GM04504 (cell line): Measurements from ENCODE around the gene PEX10.
A peak's percentile ranks its signal among the peaks of the same experiment; 100 is the strongest.

ENCODE experiments used
- DNase-seq: peaks from one replicate; pipeline ENCODE4 v3.0.0-alpha.2; 2012; ENCODE audit warnings: low read depth

PEX10 gene

DNA sequence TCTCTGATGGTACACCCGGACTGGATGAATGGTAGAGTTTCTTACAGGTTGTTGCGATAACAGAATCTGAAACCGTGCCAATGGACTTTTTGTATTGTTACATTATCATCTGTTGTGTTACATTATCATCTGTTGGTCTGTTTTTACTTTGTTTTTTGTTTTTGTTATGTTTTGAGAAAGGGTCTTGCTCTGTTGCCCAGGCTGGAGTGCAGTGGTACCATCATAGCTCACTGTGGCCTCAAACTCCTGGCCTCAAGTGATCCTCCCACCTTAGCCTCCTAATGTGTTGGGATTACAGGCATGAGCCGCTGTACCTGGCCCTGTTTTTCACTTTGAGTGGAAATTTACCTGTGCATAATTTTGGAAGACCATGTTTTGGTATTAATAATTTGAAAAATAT, 10.2 kb upstream of the PEX10 start:
- no peak for DNase-seq

DNA sequence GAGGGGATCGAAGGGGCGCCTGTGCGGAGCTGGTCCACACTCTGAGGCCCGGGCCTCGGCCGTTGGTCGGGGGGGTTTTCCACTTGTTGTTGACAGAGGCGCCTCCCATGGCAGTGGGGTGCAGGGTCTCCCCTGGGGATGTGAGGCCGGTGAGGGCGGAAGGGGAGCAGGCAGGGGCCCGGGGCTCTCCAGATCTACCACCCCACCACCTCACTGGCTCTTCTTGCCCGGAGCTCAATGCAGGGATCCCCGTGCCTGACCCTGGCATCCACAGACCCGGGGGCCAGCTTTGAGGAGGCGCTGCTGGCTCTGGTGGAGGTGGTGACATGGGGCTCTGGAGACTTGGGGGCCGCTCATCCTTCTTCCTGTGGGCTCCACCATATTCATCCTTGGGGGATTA, 7.1 kb upstream of the PEX10 start:
- DNase-seq: no peak

DNA sequence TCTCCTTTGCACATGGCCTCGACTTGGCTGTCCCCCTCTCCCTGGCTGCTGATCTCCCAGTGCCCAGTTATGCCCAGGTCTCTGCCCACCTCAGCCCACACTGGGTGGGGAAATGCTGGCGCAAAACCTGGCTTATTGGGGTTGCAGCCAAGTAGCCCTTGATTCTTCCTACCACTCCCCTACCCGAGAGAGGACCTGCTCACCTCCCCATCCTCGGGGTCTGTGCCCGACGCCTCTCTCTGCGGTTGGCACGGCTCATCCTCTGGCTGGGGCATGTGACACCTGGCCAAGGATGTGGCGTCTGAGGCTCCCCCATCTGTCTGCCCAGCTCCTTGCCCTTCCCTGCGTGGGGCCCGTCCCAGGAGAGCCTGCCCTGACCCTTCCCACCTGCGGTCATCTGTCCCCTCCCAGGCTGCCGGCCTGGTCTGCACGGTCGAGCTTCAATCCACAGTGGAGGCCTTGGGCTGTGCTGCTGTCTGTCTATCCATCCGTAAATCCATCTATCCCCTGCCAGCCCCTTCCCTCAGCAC, 6.5 kb upstream of the PEX10 start:
- DNase-seq: no peak

DNA sequence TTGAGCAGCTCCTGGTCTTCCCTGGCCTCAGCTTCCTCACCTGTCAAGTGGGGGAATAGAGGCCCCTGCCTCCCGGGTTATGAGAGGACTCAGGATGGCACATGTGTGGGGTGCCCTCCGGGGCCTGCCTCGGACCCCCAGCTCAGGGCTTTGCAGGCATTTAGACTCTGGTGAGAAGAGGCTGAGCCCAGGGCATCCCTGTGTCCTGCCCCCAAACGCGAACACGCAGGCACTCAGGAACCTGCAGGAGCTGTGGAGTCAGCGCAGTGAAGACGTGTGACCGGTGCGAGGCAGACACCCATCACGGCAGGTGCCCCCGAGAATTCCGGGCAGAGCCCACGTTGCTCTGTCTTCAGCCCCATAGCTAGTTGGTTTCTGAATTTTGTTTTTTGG, 5.5 kb upstream of the PEX10 start:
- DNase-seq: no peak

DNA sequence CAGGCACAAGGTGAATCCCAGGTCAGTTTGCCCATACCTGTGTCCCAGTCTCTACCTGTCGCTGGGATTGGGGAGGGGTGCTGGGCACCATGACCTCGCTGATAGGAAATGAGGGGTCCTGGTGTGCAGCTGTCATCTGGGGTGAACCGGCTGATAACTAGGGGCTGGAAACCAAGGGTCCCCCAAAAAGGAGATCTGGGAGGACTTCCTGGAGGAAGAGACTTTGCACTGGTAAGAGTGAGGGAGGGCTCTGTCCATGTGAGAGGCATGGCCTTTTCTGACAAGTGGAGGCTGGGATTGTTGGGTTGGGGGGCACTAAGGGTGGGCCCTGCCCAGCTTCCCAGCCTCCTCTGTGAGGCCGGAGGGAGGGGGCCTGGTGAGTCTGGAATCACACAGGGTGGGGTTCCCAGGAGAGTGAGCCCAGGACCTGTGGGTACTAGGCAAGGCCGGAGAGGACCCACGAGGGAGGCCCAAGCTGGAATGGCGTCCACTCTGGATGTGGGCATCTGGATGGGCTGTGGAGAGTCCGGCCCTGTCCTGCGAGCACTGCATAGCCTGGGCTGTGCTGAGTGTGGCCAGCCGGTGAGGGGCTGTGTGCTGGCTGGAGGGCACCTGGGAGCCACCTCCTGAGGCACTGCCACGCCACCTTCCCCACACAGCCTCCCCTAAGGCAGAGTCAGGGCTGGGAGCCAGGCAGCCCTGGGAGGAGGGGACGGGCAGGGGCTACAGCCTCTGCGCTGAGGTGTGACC, 4.9 kb upstream of the PEX10 start:
- DNase-seq: no peak

DNA sequence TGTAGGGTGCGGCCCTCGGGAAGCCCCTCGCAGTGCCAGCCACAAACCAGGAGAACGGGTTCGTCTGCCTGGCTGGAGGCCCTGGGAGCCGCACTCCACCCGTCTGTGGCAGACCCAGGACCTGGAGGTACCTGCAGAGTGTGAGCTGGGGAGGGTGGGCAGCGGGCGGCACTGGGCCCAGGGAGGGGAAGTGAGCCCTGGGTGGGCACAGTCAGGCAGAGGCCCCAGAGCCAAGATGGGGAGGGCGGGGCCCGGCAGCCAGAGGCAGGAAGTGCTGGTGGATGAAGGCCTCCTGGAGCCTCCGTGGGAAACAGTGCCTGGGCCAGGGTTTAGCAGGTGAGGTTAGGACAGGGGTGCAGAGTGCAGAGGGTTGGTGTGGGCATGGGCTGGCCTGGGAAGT, 4.0 kb upstream of the PEX10 start:
- DNase-seq: no peak

DNA sequence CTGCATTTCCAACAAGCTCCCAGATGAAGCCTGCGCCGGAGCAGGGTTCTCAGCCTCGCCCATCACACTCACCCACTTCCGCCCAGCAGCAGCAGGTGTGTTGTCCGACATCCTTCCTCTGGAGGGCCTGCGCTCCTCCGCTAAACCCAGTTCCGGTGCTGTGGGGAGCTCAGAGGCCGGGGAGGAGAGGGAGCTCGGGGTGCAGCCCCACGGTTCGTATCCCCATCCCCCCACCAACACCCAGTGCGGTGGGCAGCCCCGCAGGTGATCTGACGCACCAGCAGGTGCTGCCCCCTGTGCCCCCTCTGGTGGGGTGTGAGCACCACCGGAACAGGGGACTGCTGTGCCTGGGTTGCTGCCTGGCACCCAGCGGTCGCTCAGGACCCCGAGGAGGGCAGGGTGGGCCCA, 3.4 kb upstream of the PEX10 start:
- no peak for DNase-seq

DNA sequence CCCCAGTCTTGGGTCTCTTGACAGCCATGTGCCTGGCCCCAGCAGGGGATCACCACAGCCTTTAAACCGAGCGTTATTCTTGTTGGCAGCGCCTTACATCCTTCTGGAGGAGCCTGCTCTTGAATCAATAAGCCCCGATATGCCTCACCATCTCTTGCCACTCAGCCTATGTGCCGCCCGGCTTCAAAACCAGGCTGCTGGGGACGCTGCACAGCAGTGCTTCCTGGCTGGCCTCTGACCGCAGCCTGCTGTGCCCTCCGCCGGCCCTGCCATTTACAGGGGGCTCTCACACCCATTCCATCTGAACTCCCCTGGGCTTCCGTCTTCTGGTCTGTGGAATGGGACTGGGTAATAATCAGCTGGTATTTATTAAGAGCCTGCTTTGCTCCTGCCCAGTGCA, 3.0 kb upstream of the PEX10 start:
- DNase-seq: no peak

DNA sequence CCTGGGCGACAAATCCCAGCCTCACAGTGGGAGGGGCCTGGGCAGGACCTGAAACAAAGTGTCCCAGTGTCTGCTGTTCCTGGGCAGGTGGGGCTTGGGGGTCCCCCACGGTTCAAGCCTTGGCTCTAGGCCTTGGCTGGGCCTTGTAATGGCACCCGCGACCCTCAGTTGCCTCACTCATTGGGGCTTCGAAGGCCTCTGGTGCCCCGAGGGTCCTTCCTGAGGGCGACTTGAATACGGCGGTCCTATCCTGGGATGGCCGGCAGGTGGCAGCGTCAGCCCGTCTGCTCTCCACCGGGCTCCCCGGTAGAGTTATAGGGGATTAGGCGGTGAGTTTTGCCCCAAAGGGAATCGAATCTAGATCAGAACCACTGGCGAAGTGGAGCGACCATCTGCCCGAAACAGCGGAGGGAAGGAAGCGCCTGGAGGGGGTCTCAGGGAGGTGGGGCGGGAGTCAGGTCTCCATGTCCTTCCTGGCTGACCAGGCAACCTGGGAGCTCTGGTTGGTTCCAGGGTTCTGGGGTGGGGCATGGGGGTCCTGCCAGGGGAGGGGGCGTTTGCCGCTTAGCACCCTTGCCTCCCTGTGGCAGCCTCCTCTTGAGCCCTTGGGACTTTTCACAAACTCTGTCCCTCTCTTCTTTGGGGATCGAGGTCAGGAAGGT, 2.1 kb upstream of the PEX10 start:
- DNase-seq: no peak

DNA sequence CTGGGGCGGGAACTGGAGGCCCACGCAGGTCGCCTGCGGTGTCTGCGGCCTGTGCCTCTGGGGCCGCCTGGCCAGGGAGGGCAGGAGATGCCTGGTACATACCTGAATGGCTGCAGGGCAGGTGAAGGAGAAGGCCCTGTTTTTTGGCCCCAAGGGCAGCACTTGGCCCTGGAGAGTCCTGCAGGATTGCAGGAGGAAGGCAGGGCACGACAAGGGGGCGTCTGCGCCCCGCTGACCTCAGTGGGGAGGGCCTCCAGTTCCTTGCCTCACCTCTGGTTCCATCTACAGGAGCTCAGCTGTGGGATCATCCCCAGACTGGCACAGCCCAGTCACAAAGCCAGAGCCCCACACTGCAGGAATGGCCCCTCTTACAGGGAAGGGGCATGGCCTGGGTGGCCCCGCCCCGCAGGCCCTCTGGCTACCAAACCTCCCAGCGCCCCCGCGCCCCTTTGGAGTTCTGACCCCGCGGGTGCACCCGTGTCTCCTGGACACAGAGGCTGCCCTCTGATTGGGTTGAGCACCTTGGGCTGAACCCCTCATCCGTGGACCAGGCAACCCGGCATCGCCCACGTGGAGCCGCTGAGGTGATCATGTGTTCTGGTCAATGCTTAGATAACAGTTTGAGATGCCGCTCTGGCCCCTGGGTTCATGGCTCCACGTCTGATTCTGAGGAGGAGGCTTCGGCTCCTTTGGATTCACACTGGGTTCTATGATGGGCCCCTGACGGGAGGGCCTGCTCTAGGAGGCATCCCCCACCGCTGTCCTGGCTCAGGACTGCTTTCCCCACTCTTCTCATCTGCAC, 1.3 kb upstream of the PEX10 start:
- no peak for DNase-seq

DNA sequence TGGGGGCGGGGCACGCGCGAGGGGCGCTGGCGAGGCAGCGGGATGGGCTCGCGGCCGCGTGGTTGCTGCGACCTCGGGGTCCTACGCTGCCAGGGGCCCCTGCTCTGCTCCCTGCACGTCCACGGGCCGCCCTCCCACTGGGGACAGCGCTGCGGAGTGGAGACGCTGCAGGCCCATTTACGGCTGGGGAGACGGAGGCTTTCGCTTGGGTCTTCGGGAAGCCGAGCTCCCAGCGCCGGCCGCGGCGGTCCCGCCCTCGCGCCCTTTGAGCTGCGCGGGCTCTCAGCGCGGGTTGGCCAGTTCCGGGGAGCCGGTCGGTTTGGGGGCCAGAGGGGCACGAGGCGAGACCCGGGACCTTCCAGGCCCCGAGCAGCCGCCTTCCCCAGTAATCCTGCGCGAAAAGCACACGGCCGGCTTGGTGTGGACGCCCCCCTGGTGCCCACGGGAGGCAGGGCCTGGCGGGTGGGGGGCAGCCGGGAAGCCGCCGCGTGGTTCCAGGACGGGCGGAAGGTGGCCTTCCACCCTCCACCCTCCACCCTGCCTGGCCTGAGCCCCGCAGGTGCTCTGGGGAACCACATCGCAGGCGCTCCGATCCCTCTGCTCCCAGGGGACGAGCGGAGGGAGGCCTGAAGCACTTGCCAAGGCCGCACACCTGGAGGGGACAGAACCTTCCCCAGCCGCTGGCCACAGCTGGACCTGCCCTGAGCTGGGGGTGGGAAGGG, 570 bp upstream of the PEX10 start:
- peak; percentile 24 for DNase-seq

DNA sequence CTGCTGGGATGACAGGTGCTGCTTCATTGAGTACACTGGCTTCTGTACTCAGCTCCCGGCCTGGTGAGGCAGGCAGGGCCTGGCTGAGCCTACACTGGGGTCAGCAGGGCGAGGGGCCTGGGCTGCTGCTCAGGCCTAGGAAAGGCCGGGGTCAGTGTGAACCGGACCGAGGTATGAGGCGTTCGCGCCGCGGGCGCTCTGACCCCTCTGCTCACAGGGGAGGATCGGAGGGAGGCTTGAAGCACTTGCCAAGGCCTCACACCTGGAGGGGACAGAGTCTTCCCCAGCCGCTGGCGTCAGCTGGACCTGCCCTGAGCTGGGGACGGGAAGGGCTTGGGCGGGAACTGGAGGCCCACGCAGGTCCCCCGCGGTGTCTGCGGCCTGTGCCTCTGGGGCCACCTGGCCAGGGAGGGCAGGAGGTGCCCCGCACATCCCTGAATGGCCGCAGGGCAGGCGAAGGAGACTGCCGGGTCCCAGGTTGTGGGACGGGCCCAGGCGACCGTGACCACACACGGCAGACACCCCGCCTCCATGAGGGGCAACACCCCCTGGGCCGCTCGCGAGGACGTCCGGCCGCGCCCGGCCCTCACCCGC, 466 bp downstream of the PEX10 start:
- no peak for DNase-seq

DNA sequence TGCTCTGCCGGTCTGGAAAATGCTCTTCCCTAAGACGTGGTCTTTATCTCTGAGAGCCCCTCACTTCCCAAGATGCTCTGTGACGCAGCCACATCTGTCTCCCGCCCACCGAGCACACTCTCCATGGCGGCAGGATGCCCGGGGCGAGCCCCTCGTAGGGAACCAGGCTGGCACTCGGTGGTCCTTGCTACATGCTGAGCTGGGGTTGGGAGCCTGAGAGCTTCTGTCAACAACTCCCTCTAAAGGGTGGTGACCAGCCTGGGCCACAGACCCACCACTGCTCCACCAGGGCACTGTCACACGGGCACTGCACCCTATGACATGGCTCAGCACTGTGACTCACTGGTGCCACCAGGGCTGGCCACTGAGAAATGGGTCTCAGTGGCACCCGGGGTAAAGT, 2.6 kb downstream of the PEX10 start:
- DNase-seq: no peak

DNA sequence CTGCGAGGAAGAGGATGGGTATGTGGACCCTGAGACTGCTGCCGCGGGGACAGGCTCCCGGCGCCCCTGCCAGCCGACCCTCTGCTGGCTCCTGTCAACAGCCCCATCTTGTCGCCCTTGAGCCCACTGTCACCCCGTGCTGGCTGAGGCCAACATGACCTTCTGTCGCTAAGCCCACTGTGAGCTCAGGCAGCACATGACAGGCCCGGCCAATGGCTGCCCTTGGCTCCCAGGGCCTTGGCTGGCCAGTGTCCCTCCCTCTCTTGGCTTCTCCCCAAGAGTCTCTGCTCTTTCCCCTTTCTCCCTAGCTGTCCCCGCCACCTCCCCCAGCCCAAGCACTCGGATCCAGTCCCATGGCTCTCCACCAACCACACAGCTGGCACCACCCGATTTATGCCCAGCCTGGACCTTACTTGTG, 3.5 kb downstream of the PEX10 start:
- no peak for DNase-seq

DNA sequence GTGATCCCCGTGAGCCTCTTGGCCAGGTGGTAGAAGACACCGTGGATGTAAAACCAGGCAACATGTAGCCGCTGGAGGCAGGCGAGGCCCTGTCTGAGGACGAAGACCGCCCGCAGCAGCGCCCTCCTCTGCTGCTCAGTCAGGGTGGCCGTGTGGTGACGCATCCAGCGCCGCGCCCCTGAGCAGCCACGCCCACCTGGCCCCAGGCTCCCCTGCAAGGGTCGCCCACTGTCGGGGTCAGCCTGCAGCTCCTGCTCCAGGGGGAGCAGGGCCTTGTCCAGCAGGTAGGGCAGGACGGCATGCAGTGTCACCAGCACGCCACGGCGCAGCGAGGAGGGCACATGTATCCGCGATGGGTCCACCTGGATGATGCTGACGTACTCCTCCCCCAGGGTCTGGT, 3.9 kb downstream of the PEX10 start:
- no peak for DNase-seq

DNA sequence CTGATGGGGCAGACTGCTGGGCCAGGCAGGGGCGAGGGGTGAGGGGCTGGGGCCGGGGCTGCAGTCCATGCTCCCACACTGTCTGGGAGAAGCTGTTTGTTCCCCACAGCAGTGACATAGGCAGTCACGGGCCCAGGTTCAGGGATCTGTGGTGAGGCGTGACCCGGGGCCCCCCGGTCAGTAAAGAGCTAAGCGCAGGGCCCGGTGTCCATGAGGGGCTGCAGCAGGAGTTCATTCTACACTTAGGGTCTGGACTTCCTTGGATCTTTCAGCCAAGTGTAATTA, 4.4 kb downstream of the PEX10 start:
- no peak for DNase-seq

DNA sequence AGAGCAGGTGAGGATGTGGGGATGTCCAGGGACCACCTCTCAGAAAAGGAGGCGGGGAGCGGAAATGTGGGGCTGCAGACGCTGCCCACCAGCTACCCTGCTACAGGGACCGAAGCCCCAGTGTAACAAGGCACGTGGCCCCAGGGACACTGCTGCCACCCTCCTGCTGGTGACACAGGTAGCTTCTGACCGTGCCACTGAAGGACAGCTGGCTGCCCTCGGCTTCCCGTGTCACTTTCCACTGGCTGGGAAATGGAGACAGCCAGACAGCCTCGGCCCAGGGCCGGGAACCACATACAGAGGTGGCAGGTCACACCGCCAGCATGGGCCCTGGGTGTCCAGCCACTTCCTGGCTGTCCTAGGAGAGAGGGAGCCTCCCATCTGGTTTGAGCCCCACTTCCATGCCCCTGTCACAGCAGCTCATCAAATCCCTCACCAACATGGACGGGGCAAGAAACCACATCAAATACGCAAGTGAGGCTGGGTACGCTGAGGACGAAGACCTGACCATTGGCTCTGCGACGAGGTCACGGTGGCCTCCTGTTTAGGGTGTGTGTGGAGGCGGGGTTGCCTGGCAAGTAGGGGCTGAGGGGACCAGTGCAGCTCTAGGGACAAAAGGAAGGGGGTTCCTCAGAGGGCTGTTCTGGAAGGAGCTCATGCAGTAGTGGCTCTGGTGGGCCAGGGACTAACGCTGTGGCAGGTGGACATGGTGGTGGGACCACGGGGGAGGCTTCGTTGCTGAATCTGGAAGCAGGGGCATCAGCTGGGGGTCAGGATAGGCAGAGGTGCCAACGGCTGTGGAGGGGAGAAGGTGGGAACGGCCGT, 5.0 kb downstream of the PEX10 start:
- DNase-seq: no peak

DNA sequence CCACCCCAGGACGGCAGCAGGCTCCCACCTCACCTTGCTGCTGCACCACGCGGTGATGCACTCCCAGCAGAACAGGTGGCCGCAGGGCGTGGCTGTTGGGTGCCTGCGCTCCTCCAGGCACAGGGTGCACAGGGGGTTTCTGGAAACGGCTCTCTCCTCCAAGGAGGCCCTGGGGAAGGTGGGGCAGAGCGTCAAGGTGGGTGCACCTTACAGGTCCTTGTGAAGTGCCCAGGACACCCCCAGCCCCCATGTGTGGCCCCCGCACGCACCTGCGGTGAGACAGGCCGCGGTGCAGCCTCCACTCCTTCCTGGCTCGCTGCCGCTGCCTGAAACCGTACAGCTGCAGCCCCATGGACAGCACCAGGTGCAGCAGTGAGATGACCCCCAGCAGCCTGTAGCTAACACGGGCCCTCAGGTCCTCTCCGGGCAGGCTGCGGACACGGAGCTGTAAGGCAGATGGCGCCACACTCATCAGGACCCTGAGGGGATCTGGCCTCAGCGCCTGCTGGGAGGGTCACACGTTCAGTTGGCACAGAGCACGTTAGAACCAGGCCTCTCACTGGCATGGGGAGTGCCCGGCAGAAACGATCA, 5.8 kb downstream of the PEX10 start:
- DNase-seq: no peak

DNA sequence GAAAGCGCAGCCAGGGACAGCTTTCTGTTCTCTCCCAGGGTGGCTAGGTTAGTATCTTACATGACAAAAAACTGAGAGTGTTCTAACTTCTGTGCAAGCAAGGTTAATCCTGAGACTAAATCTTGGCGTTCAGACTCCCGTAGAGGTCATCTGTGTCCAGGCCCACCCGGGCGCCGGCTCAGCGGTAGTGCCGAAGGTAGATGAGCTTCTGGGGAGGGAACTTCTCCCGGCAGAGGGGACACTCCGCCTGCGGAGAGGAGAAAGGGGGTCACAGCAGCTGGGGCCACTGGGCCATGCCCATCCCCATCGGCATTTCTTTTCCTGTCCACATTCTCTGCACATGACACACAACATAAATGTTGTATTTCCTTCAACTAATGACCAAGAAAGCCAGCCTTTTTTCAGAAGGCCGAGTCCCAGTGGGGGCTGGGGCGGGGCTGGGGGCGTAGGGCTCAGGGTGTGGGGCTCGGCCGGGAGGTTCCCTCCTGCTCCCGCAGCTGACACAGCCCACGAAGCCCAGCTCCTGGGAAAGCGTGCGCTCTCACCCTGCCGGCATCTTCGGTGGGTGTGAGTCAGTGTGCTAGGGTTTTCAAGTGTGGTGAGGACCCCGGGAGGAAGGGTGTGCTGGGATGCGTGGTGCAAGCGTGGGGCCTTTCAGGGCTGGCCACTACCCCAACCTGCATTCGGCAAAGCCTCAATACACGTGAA, 6.6 kb downstream of the PEX10 start:
- DNase-seq: no peak

DNA sequence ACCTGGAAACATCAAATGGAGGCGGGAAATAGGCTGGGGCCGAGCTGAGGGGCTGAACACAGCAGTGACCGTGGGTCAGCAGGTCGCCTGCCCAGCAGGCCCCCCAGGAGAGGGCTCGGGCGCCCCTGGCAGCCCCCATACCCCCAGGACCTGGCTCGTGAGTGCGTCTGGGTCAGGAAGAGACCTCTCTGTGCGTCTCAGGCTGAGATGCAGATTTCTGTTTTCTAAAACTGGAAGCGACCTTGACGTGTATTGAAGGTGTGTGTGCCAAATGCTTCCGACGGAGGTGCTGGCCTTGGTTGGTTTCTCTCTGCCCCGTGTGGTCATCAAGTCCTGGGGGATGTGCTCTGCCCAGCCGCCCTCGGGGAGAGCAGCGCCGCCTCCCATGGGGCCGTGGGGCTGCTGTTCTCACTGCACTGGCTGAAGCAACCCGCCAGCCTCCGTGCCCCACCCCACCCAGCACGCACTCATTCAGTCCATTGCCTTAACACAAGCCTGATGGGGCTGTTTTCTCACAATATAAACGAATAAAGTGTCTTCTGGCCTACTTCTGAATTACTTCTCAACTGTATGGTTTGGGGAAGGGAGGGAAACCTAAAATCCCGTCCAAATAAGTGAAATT, 7.4 kb downstream of the PEX10 start:
- DNase-seq: no peak
